Measurements from ENCODE around the gene NAIP.

- TF ChIP-seq CTCF (conservative IDR thresholded peaks at IDR 0.05 in 1 of 2, IDR thresholded peaks at IDR 0.05 in 1 of 2; ENCODE audit: low read depth in 1 of 2, low read length in 2 of 2) = no peak
- TF ChIP-seq EZH2 (IDR thresholded peaks at IDR 0.05; ENCODE audit: low read length, missing control alignments) = no peak
Measured at GRCh38 chr5:71014176-71014575, 11.0 kb downstream of the NAIP start.
